ENCODE data around the gene COQ9. TPM values are rescaled to one million over a fixed set of nuclear protein-coding genes. Genes with fewer than 3 reads are reported as not detected.

The COQ9 gene
- total and polyA plus RNA-seq, 2 of the 4 experiments (the other 2 are of a cell fraction): 57.9 to 58.5 TPM

GRCh38 chr16:57469917-57470470 lies 22.7 kb downstream of the COQ9 start:
- Histone ChIP-seq H2BK5ac (ENCODE audit: low read depth, low read length, poor library complexity, severe bottlenecking) (no peak overlapping the region), H3K4ac (ENCODE audit: low read depth, low read length) (no peak overlapping the region), H3K4me3 (ENCODE audit: insufficient read depth, low read depth, low read length) (no peak overlapping the region), H3K18ac (ENCODE audit: low read depth, low read length) (no peak overlapping the region), H2AK5ac (ENCODE audit: low read depth, low read length) (no peak overlapping the region), H3K4me1 (ENCODE audit: control insufficient read depth, insufficient read depth, low read length) (no peaks in the 10 kb centered on the region; the same call in 1 of the 2 replicates), H3K27ac (ENCODE audit: insufficient read depth, low read length) (no peak overlapping the region), H3K9me1 (ENCODE audit: insufficient read depth, low read length) (no peaks in the 10 kb centered on the region), H4K20me1 (ENCODE audit: insufficient read depth, low read length) (0 out of 2 replicates have a peak, but pooled peaks cover 12% of the 10 kb centered on the region), H4K8ac (ENCODE audit: low read depth in 2 of 2, low read length in 2 of 2) (no peak overlapping the region), H2AFZ (replicated peaks; ENCODE audit: low read length, poor library complexity) (no peak overlapping the region), H3K23ac (ENCODE audit: low read depth, low read length) (no peak overlapping the region), H4K91ac (ENCODE audit: insufficient read depth, low read depth, low read length) (no peak overlapping the region), H2BK20ac (ENCODE audit: low read depth, low read length) (no peak overlapping the region), H3K9me3 (ENCODE audit: control insufficient read depth, insufficient read depth, low read length) (no peaks in the 10 kb centered on the region), H4K5ac (ENCODE audit: low read depth, low read length) (no peak overlapping the region), H3K9ac (ENCODE audit: low read depth, low read length) (no peak overlapping the region), H3K79me1 (ENCODE audit: low read depth in 1 of 2, low read length in 2 of 2) (peaks cover 9 to 27% of the 10 kb centered on the region in 2 experiments), H2AK9ac (replicated peaks; ENCODE audit: low read depth, low read length, poor library complexity) (no peak overlapping the region), H2BK15ac (ENCODE audit: low read depth, low read length) (no peak overlapping the region), H3K56ac (ENCODE audit: extremely low read depth, insufficient read depth, low read length) (no peak overlapping the region), H3K27me3 (ENCODE audit: control insufficient read depth, insufficient read depth, low read length) (no peaks in the 10 kb centered on the region), H3K36me3 (ENCODE audit: control insufficient read depth, insufficient read depth, low read length) (peaks cover 65% of the 10 kb centered on the region), H3K14ac (replicated peaks; ENCODE audit: low read depth, low read length) (no peak overlapping the region), H2BK120ac (ENCODE audit: low read depth, low read length) (no peak overlapping the region), H3K4me2 (ENCODE audit: low read depth, low read length) (no peak overlapping the region)
- ChIA-PET POLR2A (ENCODE audit: unreplicated experiment) (no interaction called here), CTCF (no interaction called here)
- 90% methylated on average over 5 of the region's 9 CpGs; no CpG with 5 or more reads in 1 of the 2 experiments for WGBS, 2 experiments (ENCODE audit: extremely low coverage in 2 of 2, insufficient read length in 1 of 2)
- TF ChIP-seq CEBPB (IDR thresholded peaks at IDR 0.05; ENCODE audit: low read depth, low read length) (no peak), BHLHE40 (IDR thresholded peaks at IDR 0.05; ENCODE audit: low read depth, low read length) (no peak), RCOR1 (IDR thresholded peaks at IDR 0.05; ENCODE audit: insufficient replicate concordance, low read length) (no peak), MAZ (IDR thresholded peaks at IDR 0.05; ENCODE audit: borderline replicate concordance, low read depth, low read length) (no peak), ELK1 (IDR thresholded peaks at IDR 0.05; ENCODE audit: borderline replicate concordance, low read depth, low read length) (no peak), CTCF (conservative IDR thresholded peaks at IDR 0.05; ENCODE audit: low read depth, low read length) (no peak), MAFK (IDR thresholded peaks at IDR 0.05; ENCODE audit: low read depth, low read length) (no peak), SMC3 (IDR thresholded peaks at IDR 0.05; ENCODE audit: low read depth, low read length) (no peak), NFE2L2 (IDR thresholded peaks at IDR 0.05; ENCODE audit: low read depth, low read length) (no peak), POLR2A (IDR thresholded peaks at IDR 0.05; ENCODE audit: low read depth, low read length) (no peak), RFX5 (IDR thresholded peaks at IDR 0.05; ENCODE audit: low read depth, low read length) (no peak), USF2 (IDR thresholded peaks at IDR 0.05; ENCODE audit: low read depth, low read length) (no peak), CHD1 (IDR thresholded peaks at IDR 0.05; ENCODE audit: low read depth, low read length) (no peak), MXI1 (IDR thresholded peaks at IDR 0.05; ENCODE audit: borderline replicate concordance, low read depth, low read length) (no peak), RAD21 (IDR thresholded peaks at IDR 0.05; ENCODE audit: low read length) (no peak), FOS (IDR thresholded peaks at IDR 0.05; ENCODE audit: low read depth, low read length) (no peak)
- intact Hi-C loops (cut with micrococcal nuclease) (no loop called here), in situ Hi-C loops (cut with MboI; ENCODE audit: low sequenced_read_pairs) (no loop called here), dilution Hi-C loops (cut with HindIII; ENCODE audit: low sequenced_read_pairs, unreplicated experiment) (no loop called here)
- ATAC-seq (ENCODE audit: low read depth) (no peak), DNase-seq (no peak)
- BruUV-seq (replicated peaks): no TSS peak
